ENCODE data around the gene GBX1.
A peak's percentile ranks its signal among the peaks of the same experiment; 100 is the strongest.

GBX1 gene

GRCh38 chr7:151193203-151193978, 25.9 kb upstream of the GBX1 start:
- no peak for DNase-seq

DNA sequence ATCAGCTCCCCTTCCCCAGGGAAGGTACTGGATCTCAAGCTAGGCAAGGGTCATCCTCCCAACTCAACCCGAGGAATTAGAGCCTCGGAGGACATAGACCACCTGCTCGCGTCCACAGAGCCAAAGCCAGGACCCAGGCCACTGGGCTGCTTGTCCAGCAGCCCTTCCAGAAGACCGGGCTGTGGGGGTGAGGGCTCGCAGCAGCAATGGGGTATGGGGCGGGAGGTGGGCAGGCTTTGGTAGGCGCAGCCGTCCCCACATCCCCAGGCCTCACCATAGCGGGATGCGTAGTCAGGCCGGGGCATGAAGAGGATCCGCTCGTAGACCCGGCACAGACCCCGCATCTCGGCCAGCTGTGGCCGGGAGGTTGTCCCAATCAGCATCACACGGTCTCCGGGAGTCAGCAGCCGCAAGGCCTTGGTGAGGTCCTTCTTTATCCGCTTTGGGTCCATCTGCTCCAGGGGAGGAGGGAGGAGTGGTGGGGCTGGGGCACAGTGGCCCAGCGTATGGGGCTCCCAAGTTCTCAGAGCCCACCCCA, 24.6 kb upstream of the GBX1 start:
- no peak for DNase-seq

- no peak for DNase-seq
Measured at GRCh38 chr7:151191544-151191943, 24.1 kb upstream of the GBX1 start.

DNA sequence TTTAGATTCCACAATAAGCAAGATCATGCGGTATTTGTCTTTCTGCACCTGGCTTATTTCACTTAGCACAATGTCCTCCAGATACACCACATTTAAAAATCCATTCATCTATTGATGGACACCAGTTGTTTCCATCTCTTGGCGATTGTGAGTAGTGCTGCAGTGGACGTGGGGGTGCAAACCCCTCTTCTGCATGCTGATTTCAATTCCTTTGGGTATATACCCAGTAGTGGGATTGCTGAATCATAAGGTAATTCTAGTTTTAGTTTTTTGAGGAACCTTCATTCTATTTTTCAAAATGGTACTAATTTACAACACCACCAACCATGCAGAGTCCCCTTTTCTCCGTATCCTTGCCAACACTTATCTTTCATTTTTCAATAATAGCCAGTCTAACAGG, 21.5 kb upstream of the GBX1 start:
- DNase-seq = no peak

DNA sequence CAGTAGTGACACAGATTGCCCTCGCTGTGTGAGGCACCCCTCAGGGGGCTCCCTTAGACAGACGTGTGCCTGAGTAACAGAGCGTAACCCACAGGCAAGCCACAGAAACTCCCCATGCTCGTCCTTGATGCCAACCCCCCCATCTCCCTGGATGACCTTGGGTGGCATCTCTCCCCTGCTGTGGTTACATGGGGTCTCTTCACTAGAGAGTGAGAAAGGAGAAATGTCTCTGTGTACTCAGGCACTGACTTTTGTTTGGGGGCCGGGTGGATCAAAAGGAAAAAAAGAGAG, 20.7 kb upstream of the GBX1 start:
- no peak for DNase-seq

GRCh38 chr7:151187409-151188251, 20.1 kb upstream of the GBX1 start:
- DNase-seq = no peak

DNA sequence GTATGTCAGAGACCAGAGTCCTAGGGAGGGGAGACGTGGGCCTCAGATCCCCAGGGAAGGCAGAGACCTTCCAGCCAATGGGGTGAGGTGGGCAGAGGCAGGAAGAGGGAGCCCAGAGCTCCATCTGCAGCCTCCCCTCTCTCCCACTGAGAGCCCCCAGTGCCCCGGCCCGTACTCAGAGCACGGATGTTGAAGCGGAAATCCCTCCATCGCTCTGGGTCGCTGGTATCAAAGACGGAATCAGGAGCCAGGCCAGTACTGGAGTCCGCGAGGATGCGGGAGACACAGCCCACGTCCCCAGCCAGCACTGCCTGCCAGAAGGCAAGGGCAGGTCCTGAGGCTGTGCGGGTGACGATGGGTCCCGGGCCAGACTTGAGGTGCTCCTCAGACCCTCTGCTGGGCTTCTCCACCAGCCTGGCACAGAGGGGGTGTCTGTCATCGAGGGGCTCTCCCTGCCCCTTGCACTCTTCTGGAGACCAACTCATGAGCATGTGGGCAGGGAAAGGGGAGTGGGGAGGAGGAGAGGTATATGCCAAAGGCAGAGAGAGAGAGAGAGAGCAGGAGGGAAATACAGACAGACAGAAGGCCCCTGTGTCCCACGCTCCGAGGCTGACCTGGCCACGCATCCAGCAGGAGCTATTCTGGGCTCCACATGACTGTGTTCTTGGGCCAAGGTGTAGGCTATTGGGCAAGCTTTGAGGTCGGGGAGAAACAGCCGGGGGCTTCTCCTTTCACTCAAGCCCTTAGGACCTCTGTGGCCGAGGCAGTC, 19.3 kb upstream of the GBX1 start, which contains the start of gene ASB10:
Gene ASB10, minus strand, starts transcription at position 611 of the 769 bp plus-strand sequence. Its CDS starts 120 bp downstream, at position 491.
- DNase-seq = no peak

DNA sequence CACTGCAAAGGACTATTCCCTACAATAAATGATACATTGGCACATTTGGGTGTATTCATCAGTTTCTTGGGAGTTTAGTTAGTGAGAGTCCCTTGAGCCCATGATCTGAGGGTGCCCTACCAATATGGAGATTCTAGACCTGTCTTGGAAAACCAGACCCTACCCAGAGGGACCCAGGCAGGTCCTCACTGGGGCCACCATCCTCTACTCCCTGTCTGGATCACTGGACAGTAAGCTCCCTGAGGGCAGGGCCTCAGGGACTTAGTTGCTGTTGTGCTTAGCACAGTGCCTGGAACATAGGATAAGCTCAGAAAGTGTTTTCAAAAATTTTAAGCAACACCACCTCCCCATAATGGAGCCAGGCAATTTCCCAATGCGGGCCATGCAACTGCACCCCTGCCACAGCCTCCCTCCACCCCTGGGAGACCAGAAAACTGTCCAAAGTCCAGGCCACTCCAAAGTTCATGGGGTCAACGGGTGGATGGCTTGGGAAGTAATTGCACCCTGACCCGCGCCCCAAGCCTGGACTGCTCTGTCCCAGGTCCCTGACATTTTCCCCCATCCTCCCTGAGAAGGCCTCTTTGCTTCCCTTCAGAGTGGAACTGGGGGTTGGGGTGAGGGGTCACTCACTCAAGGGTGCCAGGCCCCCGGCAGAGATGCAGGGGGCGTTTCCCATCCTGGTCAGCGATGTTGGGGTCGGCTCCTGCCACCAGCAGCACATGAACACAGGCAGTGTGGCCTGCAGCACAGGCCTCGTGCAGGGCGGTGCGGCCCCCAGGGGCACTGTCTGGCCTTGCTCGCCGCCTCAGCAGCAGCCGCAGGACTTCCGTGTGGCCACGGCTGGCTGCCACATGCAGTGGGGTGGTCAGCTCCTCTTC, 18.5 kb upstream of the GBX1 start:
- no peak for DNase-seq

DNA sequence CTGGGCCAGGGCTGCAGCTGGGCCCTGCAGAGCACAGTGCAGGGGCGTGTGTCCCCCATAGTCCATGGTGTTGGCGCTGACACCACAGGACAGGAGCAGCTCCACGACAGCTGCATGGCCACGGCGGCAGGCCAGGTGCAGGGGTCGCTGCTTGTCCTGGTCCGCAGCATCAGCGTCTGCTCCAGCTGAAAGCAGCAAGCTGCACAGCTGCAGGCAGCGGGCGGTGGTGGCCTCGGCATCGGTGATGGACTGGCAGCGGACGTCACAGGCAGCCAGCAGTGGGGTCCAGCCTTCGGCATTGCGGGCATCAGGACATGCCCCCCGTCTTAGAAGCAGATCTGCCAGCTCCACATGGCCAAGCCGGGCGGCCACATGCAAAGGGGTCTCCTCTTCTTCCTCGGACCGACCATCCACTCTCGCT, 13.5 kb upstream of the GBX1 start:
- no peak for DNase-seq

- DNase-seq = no peak
Measured at GRCh38 chr7:151179946-151180345, 12.5 kb upstream of the GBX1 start.

DNA sequence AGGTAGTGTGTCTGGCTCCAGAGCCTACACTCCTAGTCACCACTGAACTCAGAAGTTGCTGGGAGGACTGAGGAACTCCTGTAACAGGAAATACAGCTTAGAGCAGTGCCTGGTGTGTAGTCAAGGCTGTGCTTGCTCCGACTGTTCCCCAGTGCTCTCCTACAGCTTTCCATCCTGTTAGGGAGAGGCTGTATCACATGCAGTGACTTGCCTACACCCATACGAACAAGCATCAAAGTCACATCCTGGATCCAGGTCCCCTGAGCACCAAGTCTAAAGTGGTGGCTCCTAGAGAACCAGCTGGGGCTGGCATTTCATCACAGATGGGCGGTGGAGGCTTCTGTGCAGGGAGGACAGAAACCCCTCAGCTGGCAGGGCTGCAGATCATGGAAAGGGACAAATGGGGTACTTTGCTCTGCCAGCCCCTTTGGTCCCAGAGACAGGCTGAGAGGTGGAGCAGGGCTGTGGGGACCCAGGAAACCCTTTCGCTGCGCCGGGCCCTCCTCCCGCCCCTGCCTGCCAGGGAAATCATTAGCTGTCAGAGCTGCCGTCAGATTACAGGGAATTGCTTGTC, 11.9 kb upstream of the GBX1 start:
- no peak for DNase-seq

DNA sequence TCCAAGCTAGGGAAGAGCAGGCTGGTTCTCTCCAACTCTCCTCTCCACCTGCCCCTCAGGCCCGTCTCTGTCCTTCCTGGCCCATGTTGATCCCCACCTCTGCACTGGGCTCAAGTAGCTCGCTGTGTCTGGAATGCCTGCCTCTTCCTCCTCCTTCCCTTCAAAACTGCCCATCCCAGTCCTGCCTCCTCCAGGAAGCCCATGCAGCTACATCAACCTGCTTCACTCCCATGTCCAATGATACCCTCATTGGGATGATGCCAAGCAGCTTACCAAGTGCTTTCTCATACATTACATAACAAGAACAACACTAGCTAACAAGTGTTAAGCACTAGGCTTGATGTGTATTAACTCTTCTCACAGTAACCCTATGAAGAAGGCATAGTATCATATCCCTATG, 11.3 kb upstream of the GBX1 start:
- no peak for DNase-seq

DNA sequence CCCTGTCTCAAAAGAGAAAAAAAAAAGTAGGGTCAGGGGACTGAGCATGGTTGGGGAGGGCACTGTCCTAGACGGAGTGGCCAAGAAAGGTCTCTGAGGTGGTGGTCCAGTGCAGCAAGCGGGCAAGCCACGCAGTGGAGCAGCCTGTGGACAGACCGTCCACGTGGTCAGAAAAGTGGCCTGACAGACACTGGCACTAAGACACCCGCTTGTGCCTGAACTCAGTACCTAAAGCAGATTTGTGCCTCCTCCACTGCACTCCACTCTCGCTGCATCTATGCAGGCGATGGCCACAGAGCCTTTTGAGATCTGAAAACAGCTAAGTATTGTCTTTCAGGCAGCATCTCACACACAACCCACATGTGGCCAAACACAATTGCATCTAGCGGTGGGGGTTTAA, 10.7 kb upstream of the GBX1 start:
- no peak for DNase-seq

GRCh38 chr7:151177310-151177709, 9.8 kb upstream of the GBX1 start:
- no peak for DNase-seq

GRCh38 chr7:151176401-151176800, 8.9 kb upstream of the GBX1 start:
- DNase-seq = no peak

GRCh38 chr7:151175793-151176311, 8.4 kb upstream of the GBX1 start:
- DNase-seq = peak in 1 of 2 experiments; percentile 18

DNA sequence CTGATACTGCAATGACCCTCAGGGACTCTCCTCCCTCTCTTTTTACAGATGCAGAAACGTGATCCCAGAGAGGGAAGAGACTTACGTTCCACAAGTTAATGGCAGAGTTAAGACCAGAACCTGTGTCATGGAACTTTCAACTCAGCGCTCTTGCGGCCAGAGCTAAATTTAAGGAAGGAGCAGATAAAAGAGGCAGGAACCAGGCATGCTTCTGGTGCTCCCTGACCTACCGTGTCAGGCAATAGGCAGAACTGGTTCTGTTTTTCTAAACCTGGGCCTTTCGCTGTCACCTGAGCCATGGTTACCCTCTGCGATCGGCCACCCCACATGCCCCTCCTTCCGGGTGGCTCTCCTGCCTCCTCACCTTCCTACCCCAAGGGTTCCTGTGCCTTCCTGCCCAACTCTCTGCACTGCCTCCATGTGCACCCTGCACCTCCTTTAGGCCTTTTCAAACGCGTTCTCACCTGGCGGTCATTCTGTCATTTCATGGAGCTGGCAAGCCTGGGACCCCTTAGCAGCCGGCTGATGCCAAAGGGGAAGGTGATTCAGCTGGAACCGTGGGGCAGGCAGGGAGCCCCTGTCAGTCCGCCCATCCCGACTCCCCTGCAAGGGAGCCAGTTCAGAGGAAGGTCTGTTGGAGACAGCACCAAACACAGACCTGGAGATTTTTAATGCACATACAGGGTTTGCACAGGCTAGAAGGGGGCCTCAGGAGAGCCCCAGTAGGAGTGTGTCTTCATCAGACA, 7.7 kb upstream of the GBX1 start:
- no peak for DNase-seq

DNA sequence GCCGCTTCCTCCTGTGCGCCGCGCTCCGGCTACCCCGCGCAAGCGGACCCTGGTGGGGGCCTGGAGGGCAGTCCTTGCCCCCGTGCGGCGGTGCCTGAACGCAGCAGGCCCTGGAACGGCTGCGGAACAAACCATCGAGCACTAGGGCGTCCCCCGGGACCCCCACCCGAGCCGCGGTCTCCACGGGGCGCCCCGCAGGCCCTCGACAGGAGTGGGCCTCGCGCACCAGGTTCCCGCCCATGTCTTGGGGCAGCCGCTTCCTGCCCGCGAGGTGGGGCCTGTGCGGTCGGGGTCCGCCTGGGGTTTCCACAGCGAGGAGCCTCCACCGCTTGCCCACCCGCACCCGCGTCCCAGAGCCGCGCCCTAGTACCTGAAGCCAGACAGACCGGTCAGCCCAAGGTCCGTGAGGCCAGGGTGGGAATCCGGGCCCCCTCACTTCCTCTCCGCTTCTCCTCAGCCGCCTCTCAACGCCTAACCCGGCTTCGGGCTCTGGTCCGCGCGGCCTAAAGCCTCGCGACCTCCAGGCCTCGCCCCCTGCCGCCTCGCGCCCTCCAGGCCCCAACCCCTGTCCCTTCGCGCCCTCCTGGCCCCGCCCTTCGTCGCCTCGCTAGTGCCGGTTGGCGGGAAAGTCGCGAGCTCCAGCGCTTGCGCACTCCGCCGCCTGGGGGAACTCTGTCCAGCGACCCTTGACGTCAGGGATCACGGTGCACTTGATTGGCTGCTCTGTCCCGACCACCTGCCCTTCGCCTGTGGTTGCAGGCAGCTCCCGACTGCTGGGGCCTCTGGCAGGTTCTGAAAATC, 7.0 kb upstream of the GBX1 start:
- DNase-seq = peak; percentile 75 to 90

GRCh38 chr7:151173386-151174245, 6.1 kb upstream of the GBX1 start:
- no peak for DNase-seq

Measured in NCI-H526 (cell line).